ENCODE measurements around the gene NUMBL. TPM values are rescaled to one million over a fixed set of nuclear protein-coding genes. Genes with fewer than 3 reads are reported as not detected.

Gene NUMBL
- total RNA-seq, 1 experiment from 2014 or later, result 41.7 TPM

- RAD21 ChIA-PET (ENCODE audit: low non-redundant PET in 1 of 2, low total read pairs in 2 of 2, uncharacterized antibody in 2 of 2, unreplicated experiment in 2 of 2), result no interaction called here
- peak overlapping the region; percentile 99; the same call in 1 of the 2 replicates for H3K27ac ChIP-seq (ENCODE audit: low read depth, low read length)
- ATAC-seq (no peak), DNase-seq (ENCODE audit: low read depth, low spot score) (no peak)
- H2AFZ ChIP-seq (ENCODE audit: low read depth, low read length, poor library complexity, severe bottlenecking), result no peak overlapping the region
- H3K4me3 ChIP-seq (replicated peaks in 1 of 2; ENCODE audit: low read depth in 1 of 2, low read length in 2 of 2), result no peak overlapping the region
- H4K20me1 ChIP-seq (ENCODE audit: insufficient read depth), result no peaks in the 10 kb centered on the region
- intact Hi-C loops (cut with micrococcal nuclease), result no loop called here
- H3K27me3 ChIP-seq (ENCODE audit: insufficient read depth, low read length), result no peaks in the 10 kb centered on the region
- H3K4me2 ChIP-seq (ENCODE audit: low read length), result no peak overlapping the region
- peaks cover 8% of the 10 kb centered on the region; the same call in 1 of the 2 replicates for H3K79me2 ChIP-seq (ENCODE audit: insufficient read depth, low read length)
- TF ChIP-seq CTCF (IDR thresholded peaks at IDR 0.05 in 2 of 3, conservative IDR thresholded peaks at IDR 0.05 in 1 of 3; ENCODE audit: borderline replicate concordance in 1 of 3, insufficient read depth in 1 of 3, low read depth in 2 of 3, low read length in 2 of 3) (no peak), FOSL1 (IDR thresholded peaks at IDR 0.05; ENCODE audit: low read depth) (no peak), EZH2phosphoT487 (IDR thresholded peaks at IDR 0.05; ENCODE audit: borderline replicate concordance) (no peak), RAD21 (IDR thresholded peaks at IDR 0.05; ENCODE audit: low read depth) (no peak), TCF7L2 (IDR thresholded peaks at IDR 0.05; ENCODE audit: borderline replicate concordance, extremely low read depth, insufficient read depth, insufficient read length) (no peak), POLR2A (IDR thresholded peaks at IDR 0.05; ENCODE audit: borderline replicate concordance, extremely low read depth, insufficient read depth, insufficient read length) (no peak), SRF (IDR thresholded peaks at IDR 0.05; ENCODE audit: low read depth) (no peak), ELF1 (IDR thresholded peaks at IDR 0.05; ENCODE audit: borderline replicate concordance, low read depth) (no peak), SIN3A (IDR thresholded peaks at IDR 0.05; ENCODE audit: low read depth) (no peak), CEBPB (IDR thresholded peaks at IDR 0.05; ENCODE audit: low read depth) (no peak), POLR2AphosphoS5 (IDR thresholded peaks at IDR 0.05; ENCODE audit: low read depth, low read length) (no peak), EGR1 (IDR thresholded peaks at IDR 0.05; ENCODE audit: low read depth) (no peak), ZFX (IDR thresholded peaks at IDR 0.05) (no peak), ZNF274 (IDR thresholded peaks at IDR 0.05; ENCODE audit: low read depth, low read length) (no peak), JUND (IDR thresholded peaks at IDR 0.05) (no peak)
- TF ChIP-seq, protein P1, sequence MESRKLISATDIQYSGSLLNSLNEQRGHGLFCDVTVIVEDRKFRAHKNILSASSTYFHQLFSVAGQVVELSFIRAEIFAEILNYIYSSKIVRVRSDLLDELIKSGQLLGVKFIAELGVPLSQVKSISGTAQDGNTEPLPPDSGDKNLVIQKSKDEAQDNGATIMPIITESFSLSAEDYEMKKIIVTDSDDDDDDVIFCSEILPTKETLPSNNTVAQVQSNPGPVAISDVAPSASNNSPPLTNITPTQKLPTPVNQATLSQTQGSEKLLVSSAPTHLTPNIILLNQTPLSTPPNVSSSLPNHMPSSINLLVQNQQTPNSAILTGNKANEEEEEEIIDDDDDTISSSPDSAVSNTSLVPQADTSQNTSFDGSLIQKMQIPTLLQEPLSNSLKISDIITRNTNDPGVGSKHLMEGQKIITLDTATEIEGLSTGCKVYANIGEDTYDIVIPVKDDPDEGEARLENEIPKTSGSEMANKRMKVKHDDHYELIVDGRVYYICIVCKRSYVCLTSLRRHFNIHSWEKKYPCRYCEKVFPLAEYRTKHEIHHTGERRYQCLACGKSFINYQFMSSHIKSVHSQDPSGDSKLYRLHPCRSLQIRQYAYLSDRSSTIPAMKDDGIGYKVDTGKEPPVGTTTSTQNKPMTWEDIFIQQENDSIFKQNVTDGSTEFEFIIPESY (IDR thresholded peaks at IDR 0.05; ENCODE audit: extremely low read depth, insufficient replicate concordance, low read length), result no peak
- TF ChIP-seq, protein P2, sequence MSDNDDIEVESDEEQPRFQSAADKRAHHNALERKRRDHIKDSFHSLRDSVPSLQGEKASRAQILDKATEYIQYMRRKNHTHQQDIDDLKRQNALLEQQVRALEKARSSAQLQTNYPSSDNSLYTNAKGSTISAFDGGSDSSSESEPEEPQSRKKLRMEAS (IDR thresholded peaks at IDR 0.05), result no peak
- no peaks in the 10 kb centered on the region for H3K9me2 ChIP-seq (ENCODE audit: insufficient read depth)
- H3K9me3 ChIP-seq (ENCODE audit: control insufficient read depth in 1 of 2, insufficient read depth in 1 of 2, low read depth in 1 of 2, low read length in 2 of 2), result no peaks in the 10 kb centered on the region
- H3K36me3 ChIP-seq (ENCODE audit: control insufficient read depth in 1 of 2, insufficient read depth in 2 of 2, low read length in 2 of 2), result peaks cover 23 to 27% of the 10 kb centered on the region in 2 experiments; a peak in 3 of 4 replicates
- H3K9ac ChIP-seq (ENCODE audit: low read length), result no peak overlapping the region
- CTCF ChIA-PET, result no interaction called here
- BruUV-seq (replicated peaks), result no TSS peak
- H3K4me1 ChIP-seq (ENCODE audit: control insufficient read depth in 1 of 2, insufficient read depth in 2 of 2, low read length in 2 of 2), result peaks cover 23 to 48% of the 10 kb centered on the region in 2 experiments
- POLR2A ChIA-PET, result interaction anchor here (4.1 kb wide), 1 partner anchor 12 kb away, joined by 55 read pairs; no protein-coding TSS in a partner anchor
Observed at GRCh38 chr19:40616178-40616577, 74.3 kb downstream of the NUMBL start.

Data from HCT116 (cell line).